NCI-H146 (cell line): Measurements from ENCODE around the gene ARHGAP9.
"Not testable (repeated sequence)": the region's sequence is repeated elsewhere in the genome, so short reads cannot be mapped to it uniquely, and the experiment has no call there.

ENCODE experiments used
- DNase-seq: peaks from one replicate; lab custom pipeline; 2025; lab: John Stamatoyannopoulos, UW

Gene ARHGAP9

GRCh38 chr12:57434517-57435223 lies 45.0 kb downstream of the ARHGAP9 start, which contains the start of gene INHBC:
Gene INHBC, plus strand, starts transcription at chr12:57434784. Its CDS starts 103 bp downstream, at chr12:57434887.
- no peak for DNase-seq

- no peak for DNase-seq
Measured at GRCh38 chr12:57433370-57433769, 46.3 kb downstream of the ARHGAP9 start.

- DNase-seq, result no peak
Measured at GRCh38 chr12:57431654-57432188, 47.9 kb downstream of the ARHGAP9 start.

GRCh38 chr12:57430931-57431566 lies 48.6 kb downstream of the ARHGAP9 start, which contains the start of gene R3HDM2:
Gene R3HDM2, minus strand, starts transcription at chr12:57431043. Its CDS starts 120,615 bp downstream, at chr12:57310428.
- DNase-seq, result peak; percentile 96

- peak; percentile 86 for DNase-seq
Measured at GRCh38 chr12:57430112-57430930, 49.3 kb downstream of the ARHGAP9 start.

GRCh38 chr12:57429473-57430111 lies 50.1 kb downstream of the ARHGAP9 start:
- no peak for DNase-seq

- DNase-seq, result no peak
Measured at GRCh38 chr12:57428965-57429364, 50.7 kb downstream of the ARHGAP9 start.

DNA sequence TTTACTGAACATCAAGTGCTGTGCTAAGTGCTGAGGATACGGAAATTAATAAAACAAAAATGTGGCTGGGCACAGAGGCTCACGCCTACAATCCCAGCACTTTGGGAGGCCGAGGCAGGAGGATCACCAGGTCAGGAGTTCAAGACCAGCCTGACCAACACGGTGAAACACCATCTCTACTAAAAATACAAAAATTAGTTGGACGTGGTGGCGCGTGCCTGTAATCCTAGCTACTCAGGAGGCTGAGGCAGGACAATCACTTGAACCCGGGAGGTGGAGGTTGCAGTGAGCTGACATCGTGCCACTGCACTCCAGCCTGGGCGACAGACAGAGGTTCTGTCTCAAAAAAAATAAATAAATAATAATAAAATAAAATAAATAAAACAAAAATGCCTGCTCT lies 52.7 kb downstream of the ARHGAP9 start:
- DNase-seq, result not testable (repeated sequence)
